Neural cell (in vitro differentiated cells): ENCODE measurements around the gene STYXL2. TPM values are rescaled to one million over a fixed set of nuclear protein-coding genes. Genes with fewer than 3 reads are reported as not detected.

Experiments used
- H2AFZ ChIP-seq: fragments of 200-600, 300-800 bp; sonication (generic), shearing (Covaris generic); 2 replicates; pipeline ENCODE4 v1.6.0; 2014; ENCODE audit warnings: low read depth, mild to moderate bottlenecking, antibody characterized with exemption, low read length, moderate library complexity
- H3F3A ChIP-seq: fragments of 200-600 bp; shearing (Covaris generic); 2 replicates; pipeline ENCODE4 v1.6.1; 2016; ENCODE audit warnings: mild to moderate bottlenecking, moderate library complexity, mixed read lengths, antibody characterized with exemption, low read length; ENCODE audit not compliant: insufficient read depth, poor library complexity, severe bottlenecking
- H3K27ac ChIP-seq: fragments of 200-600, 300-800 bp; sonication (generic), shearing (Covaris generic); 2 replicates; pipeline ENCODE4 v1.5.1; 2014; ENCODE audit warnings: mild to moderate bottlenecking, low read length, moderate library complexity
- H3K27me3 ChIP-seq: fragments of 300-800, 200-600 bp; sonication (generic), shearing (Covaris generic); 2 replicates; pipeline ENCODE4 v1.6.0; 2014; ENCODE audit warnings: mild to moderate bottlenecking, low read depth, low read length, moderate library complexity; ENCODE audit not compliant: insufficient read depth
- H3K36me3 ChIP-seq: fragments of 300-800, 200-600 bp; sonication (generic), shearing (Covaris generic); 2 replicates; pipeline ENCODE4 v1.5.1; 2014; ENCODE audit warnings: mild to moderate bottlenecking, antibody characterized with exemption, low read length, moderate library complexity; ENCODE audit not compliant: insufficient read depth
- H3K4me2 ChIP-seq: fragments of 300-800, 200-600 bp; sonication (generic), shearing (Covaris generic); 2 replicates; pipeline ENCODE4 v1.6.0; 2014; ENCODE audit warnings: mild to moderate bottlenecking, low read length
- H3K4me3 ChIP-seq: fragments of 300-800, 200-600 bp; sonication (generic), shearing (Covaris generic); 2 replicates; pipeline ENCODE4 v1.5.1; 2014; ENCODE audit warnings: mild to moderate bottlenecking, low read length, moderate library complexity
- H3K79me2 ChIP-seq: fragments of 200-600 bp; shearing (Covaris generic); replicated peaks from 2 replicates; pipeline ENCODE4 v1.6.0; 2014; ENCODE audit warnings: mild to moderate bottlenecking, low read length, moderate library complexity; ENCODE audit not compliant: insufficient read depth
- H3K9ac ChIP-seq: fragments of 300-800, 200-600 bp; sonication (generic), shearing (Covaris generic); 2 replicates; pipeline ENCODE4 v1.6.1; 2016; ENCODE audit warnings: mild to moderate bottlenecking, low read length, mixed read lengths
- H3K9me2 ChIP-seq: fragments of 200-600 bp; shearing (Covaris generic); 2 replicates; pipeline ENCODE4 v1.6.1; 2016; ENCODE audit warnings: mild to moderate bottlenecking, low read length, mixed read lengths; ENCODE audit not compliant: insufficient read depth
- H3K9me3 ChIP-seq: fragments of 200-600, 300-800 bp; sonication (generic), shearing (Covaris generic); 2 replicates; pipeline ENCODE4 v1.6.1; 2016; ENCODE audit warnings: mild to moderate bottlenecking, mixed run types, low read length, moderate library complexity, mixed read lengths
- H4K20me1 ChIP-seq: fragments of 200-600 bp; shearing (Covaris generic); 2 replicates; pipeline ENCODE4 v1.6.1; 2016; ENCODE audit warnings: mild to moderate bottlenecking, mixed run types; ENCODE audit not compliant: insufficient read depth
- EP300 ChIP-seq: fragments of 450-650 bp; conservative IDR thresholded peaks from 2 replicates; pipeline ENCODE4 v1.6.1; 2014; ENCODE audit warnings: antibody characterized with exemption, mild to moderate bottlenecking, moderate library complexity; ENCODE audit not compliant: poor library complexity, severe bottlenecking
- EZH2 ChIP-seq: fragments of 200-600, 300-800 bp; shearing (Covaris generic), sonication (generic); IDR thresholded peaks from 2 replicates; pipeline ENCODE4 v1.6.1; 2014; ENCODE audit warnings: antibody characterized with exemption, low read length, borderline replicate concordance, mild to moderate bottlenecking; ENCODE audit not compliant: insufficient read depth, poor library complexity, severe bottlenecking
- MXI1 ChIP-seq: fragments of 450-650 bp; conservative IDR thresholded peaks from 2 replicates; pipeline ENCODE4 v1.6.1; 2014; ENCODE audit warnings: antibody characterized with exemption, mild to moderate bottlenecking; ENCODE audit not compliant: poor library complexity, severe bottlenecking
- POLR2AphosphoS5 ChIP-seq: IDR thresholded peaks from 2 replicates; pipeline ENCODE4 v1.6.1; 2012
- RAD21 ChIP-seq: fragments of 450-650 bp; conservative IDR thresholded peaks from 2 replicates; pipeline ENCODE4 v1.6.1; 2014; ENCODE audit warnings: antibody characterized with exemption, mild to moderate bottlenecking, moderate library complexity
- REST ChIP-seq: IDR thresholded peaks from 2 replicates; pipeline ENCODE4 v1.6.1; 2012; ENCODE audit warnings: borderline replicate concordance
- SMC3 ChIP-seq: fragments of 450-650 bp; conservative IDR thresholded peaks from 2 replicates; pipeline ENCODE4 v1.6.1; 2014; ENCODE audit warnings: antibody characterized with exemption, mild to moderate bottlenecking, moderate library complexity; ENCODE audit not compliant: poor library complexity
- TAF1 ChIP-seq: IDR thresholded peaks from 2 replicates; pipeline ENCODE4 v1.6.1; 2012; ENCODE audit warnings: low read depth
- polyA plus RNA-seq: library from polyadenylated mRNA; depleted of rRNA; stranded (reverse); fragments of >200 nt; gene quantifications from 2 replicates; pipeline ENCODE4 v1.2.3, GENCODE V29; 2014
- TF ChIP-seq, protein P1 (sequence below): fragments of 450-650 bp; IDR thresholded peaks from 2 replicates; pipeline ENCODE4 v1.5.1; 2014; ENCODE audit warnings: antibody characterized with exemption, mild to moderate bottlenecking, moderate library complexity; ENCODE audit not compliant: poor library complexity, severe bottlenecking

Gene STYXL2
- polyA plus RNA-seq, 1 donor from 2014 or later: not detected

DNA sequence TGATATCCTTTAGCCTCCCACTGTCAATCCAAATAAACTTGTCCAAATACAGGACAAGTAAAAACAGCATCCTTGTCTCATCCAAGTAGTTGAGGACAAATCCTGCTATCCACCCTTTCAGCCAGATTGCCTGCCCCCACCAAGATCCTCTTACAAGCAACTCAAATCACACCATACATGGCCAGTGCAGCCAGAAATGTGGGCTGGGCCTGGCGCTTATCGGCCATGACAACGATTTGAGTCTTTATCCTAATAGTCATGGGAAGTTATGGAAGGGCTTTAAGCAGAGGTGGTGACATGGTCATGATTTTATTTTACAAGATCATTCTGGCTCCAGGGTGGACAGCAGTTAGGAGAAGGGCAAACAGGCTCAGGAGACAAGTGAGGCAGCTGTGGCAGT is 10.0 kb upstream of the STYXL2 start:
- H3K79me2 ChIP-seq: no peaks in the 10 kb centered on the region
- H3K27me3 ChIP-seq: no peaks in the 10 kb centered on the region
- H3K9me2 ChIP-seq: no peaks in the 10 kb centered on the region
- no peaks in the 10 kb centered on the region for H3K36me3 ChIP-seq
- H3K27ac ChIP-seq: no peak overlapping the region
- H3K9ac ChIP-seq: no peak overlapping the region
- H3K9me3 ChIP-seq: no peaks in the 10 kb centered on the region
- no peaks in the 10 kb centered on the region for H4K20me1 ChIP-seq
- TF ChIP-seq SMC3 (no peak), REST (no peak), TAF1 (no peak), EZH2 (no peak), EP300 (no peak), POLR2AphosphoS5 (no peak), MXI1 (no peak)
- no peak overlapping the region for H3K4me2 ChIP-seq
- H2AFZ ChIP-seq: no peak overlapping the region
- H3K4me3 ChIP-seq: no peak overlapping the region
- no peaks in the 10 kb centered on the region for H3F3A ChIP-seq

- no peak overlapping the region for H3K9ac ChIP-seq
- no peaks in the 10 kb centered on the region for H4K20me1 ChIP-seq
- H3K27me3 ChIP-seq: no peaks in the 10 kb centered on the region
- TF ChIP-seq EZH2: no peak
- no peak for TF ChIP-seq POLR2AphosphoS5
- TF ChIP-seq, protein P1, sequence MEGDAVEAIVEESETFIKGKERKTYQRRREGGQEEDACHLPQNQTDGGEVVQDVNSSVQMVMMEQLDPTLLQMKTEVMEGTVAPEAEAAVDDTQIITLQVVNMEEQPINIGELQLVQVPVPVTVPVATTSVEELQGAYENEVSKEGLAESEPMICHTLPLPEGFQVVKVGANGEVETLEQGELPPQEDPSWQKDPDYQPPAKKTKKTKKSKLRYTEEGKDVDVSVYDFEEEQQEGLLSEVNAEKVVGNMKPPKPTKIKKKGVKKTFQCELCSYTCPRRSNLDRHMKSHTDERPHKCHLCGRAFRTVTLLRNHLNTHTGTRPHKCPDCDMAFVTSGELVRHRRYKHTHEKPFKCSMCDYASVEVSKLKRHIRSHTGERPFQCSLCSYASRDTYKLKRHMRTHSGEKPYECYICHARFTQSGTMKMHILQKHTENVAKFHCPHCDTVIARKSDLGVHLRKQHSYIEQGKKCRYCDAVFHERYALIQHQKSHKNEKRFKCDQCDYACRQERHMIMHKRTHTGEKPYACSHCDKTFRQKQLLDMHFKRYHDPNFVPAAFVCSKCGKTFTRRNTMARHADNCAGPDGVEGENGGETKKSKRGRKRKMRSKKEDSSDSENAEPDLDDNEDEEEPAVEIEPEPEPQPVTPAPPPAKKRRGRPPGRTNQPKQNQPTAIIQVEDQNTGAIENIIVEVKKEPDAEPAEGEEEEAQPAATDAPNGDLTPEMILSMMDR: no peak
- no peak for TF ChIP-seq EP300
- TF ChIP-seq MXI1: no peak
- no peak for TF ChIP-seq REST
- no peak for TF ChIP-seq RAD21
- TF ChIP-seq TAF1: no peak
- no peak for TF ChIP-seq SMC3
- no peaks in the 10 kb centered on the region for H3K9me3 ChIP-seq
- H3K79me2 ChIP-seq: no peaks in the 10 kb centered on the region
- H3K4me2 ChIP-seq: no peak overlapping the region
- H3K9me2 ChIP-seq: no peaks in the 10 kb centered on the region
- H3K4me3 ChIP-seq: no peak overlapping the region
- no peaks in the 10 kb centered on the region for H3K36me3 ChIP-seq
- H2AFZ ChIP-seq: no peak overlapping the region
- no peaks in the 10 kb centered on the region for H3F3A ChIP-seq
- no peak overlapping the region for H3K27ac ChIP-seq
Observed at GRCh38 chr1:167084757-167085156, 9.1 kb upstream of the STYXL2 start.
